Upper lobe of left lung (tissue), 6 donors: ENCODE measurements around the gene AFG1L. TPM values are rescaled to one million over a fixed set of nuclear protein-coding genes. Genes with fewer than 3 reads are reported as not detected.
"Not testable (repeated sequence)": the region's sequence is repeated elsewhere in the genome, so short reads cannot be mapped to it uniquely, and the experiment has no call there.

ENCODE experiments used
- ATAC-seq, 2 donors: fragments of 200-7000 bp; cut with Tn5 transposase; one replicate each; pipeline ENCODE4 v1.9.1; 2022; ENCODE audit warnings: mild to moderate bottlenecking in 2 of 2, moderate library complexity in 2 of 2; ENCODE audit not compliant: low FRiP score in 2 of 2
- DNase-seq, 2 donors: peaks; one replicate each; pipeline ENCODE4 v3.0.0-alpha.2; 2019 to 2020
- H3K27ac ChIP-seq, 4 donors: fragments of 200-600 bp; sonication (generic); one replicate each; pipeline ENCODE4 v1.5.1; 2016 to 2019
- H3K27me3 ChIP-seq, 4 donors: fragments of 200-600 bp; sonication (generic); one replicate each; pipeline ENCODE4 v1.5.1; 2017 to 2019
- H3K36me3 ChIP-seq, 4 donors: fragments of 200-600 bp; sonication (generic); one replicate each; pipeline ENCODE4 v1.5.1; 2016 to 2019
- H3K4me1 ChIP-seq, 4 donors: fragments of 200-600 bp; sonication (generic); one replicate each; pipeline ENCODE4 v1.5.1; 2018 to 2019
- H3K4me3 ChIP-seq, 4 donors: fragments of 200-600 bp; sonication (generic); one replicate each; pipeline ENCODE4 v1.5.1; 2017 to 2019; ENCODE audit warnings: mild to moderate bottlenecking in 2 of 4, moderate library complexity in 1 of 4
- H3K9me3 ChIP-seq, 4 donors: fragments of 200-600 bp; sonication (generic); one replicate each; pipeline ENCODE4 v1.5.1; 2018 to 2019
- EP300 ChIP-seq, 4 donors: sonication (generic); formaldehyde crosslinking; IDR thresholded peaks; one replicate each; pipeline ENCODE4 v1.5.1; 2017; ENCODE audit warnings: antibody characterized with exemption in 4 of 4, control low read depth in 2 of 4
- POLR2A ChIP-seq, 4 donors: fragments of 450-650 bp; IDR thresholded peaks; one replicate each; pipeline ENCODE4 v1.5.1; 2016 to 2017; ENCODE audit warnings: antibody characterized with exemption in 4 of 4, mild to moderate bottlenecking in 2 of 4
- POLR2AphosphoS5 ChIP-seq, 2 donors: sonication (generic); formaldehyde crosslinking; IDR thresholded peaks; one replicate each; pipeline ENCODE4 v1.5.1; 2017; ENCODE audit warnings: antibody characterized with exemption in 2 of 2
- WGBS, 2 donors: methylation state at CpG; one replicate each; pipeline ENCODE4 v1.1.5; 2017 to 2018; 5-methylcytosine and 5-hydroxymethylcytosine counted together
- total RNA-seq, 6 donors: library from RNA; depleted of rRNA in 4 of 6; stranded (reverse); fragments of >200 nt in 4 of 6; gene quantifications; one replicate each; pipeline versions ENCODE4 v1.1.0 to v1.2.1, GENCODE V29; 2016 to 2021
- TF ChIP-seq, protein P1 (sequence below), 6 experiments: fragments of 450-650 bp in 4 of 6; fragments of 200-600 bp in 2 of 6; sonication (generic) in 2 of 6; IDR thresholded peaks; one replicate each; pipeline ENCODE4 v1.5.1; 2016 to 2019; ENCODE audit warnings: antibody characterized with exemption in 6 of 6
- donor health status: DM: no; HTN: no; CAD: no; lungs with moderate emphysema.
- donor health status: DM: no; HTN: yes; CAD: no; lungs with severe emphysema.

The AFG1L gene
- total RNA-seq, 6 donors from 2014 or later: 2.6 to 19.9 (median 7.0) TPM

- Histone ChIP-seq H3K36me3 (no peaks in the 10 kb centered on the region), H3K27me3 (no peaks in the 10 kb centered on the region), H3K4me3 (no peak overlapping the region), H3K9me3 (no peaks in the 10 kb centered on the region), H3K27ac (no peak overlapping the region), H3K4me1 (no peaks in the 10 kb centered on the region)
- DNase-seq: no peak
- WGBS, 2 donors: 94 to 100% methylated on average over 1 of the region's 1 CpG
- no peak for TF ChIP-seq POLR2A (IDR thresholded peaks at IDR 0.05)
- TF ChIP-seq, protein P1, sequence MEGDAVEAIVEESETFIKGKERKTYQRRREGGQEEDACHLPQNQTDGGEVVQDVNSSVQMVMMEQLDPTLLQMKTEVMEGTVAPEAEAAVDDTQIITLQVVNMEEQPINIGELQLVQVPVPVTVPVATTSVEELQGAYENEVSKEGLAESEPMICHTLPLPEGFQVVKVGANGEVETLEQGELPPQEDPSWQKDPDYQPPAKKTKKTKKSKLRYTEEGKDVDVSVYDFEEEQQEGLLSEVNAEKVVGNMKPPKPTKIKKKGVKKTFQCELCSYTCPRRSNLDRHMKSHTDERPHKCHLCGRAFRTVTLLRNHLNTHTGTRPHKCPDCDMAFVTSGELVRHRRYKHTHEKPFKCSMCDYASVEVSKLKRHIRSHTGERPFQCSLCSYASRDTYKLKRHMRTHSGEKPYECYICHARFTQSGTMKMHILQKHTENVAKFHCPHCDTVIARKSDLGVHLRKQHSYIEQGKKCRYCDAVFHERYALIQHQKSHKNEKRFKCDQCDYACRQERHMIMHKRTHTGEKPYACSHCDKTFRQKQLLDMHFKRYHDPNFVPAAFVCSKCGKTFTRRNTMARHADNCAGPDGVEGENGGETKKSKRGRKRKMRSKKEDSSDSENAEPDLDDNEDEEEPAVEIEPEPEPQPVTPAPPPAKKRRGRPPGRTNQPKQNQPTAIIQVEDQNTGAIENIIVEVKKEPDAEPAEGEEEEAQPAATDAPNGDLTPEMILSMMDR (IDR thresholded peaks at IDR 0.05): no peak
- no peak for TF ChIP-seq EP300 (IDR thresholded peaks at IDR 0.05)
- no peak for TF ChIP-seq POLR2AphosphoS5 (IDR thresholded peaks at IDR 0.05)
- ATAC-seq: no peak
These were observed 89.1 kb downstream of the AFG1L start for GRCh38 chr6:108383981-108384380.

- WGBS, 2 donors: 79 to 91% methylated on average over 4 of the region's 4 CpGs
- H3K9me3 ChIP-seq, H3K27ac ChIP-seq, H3K36me3 ChIP-seq, ATAC-seq, H3K4me1 ChIP-seq, H3K4me3 ChIP-seq, DNase-seq, H3K27me3 ChIP-seq: not testable (repeated sequence)
These were observed 94.3 kb downstream of the AFG1L start for GRCh38 chr6:108389190-108389589.

DNA sequence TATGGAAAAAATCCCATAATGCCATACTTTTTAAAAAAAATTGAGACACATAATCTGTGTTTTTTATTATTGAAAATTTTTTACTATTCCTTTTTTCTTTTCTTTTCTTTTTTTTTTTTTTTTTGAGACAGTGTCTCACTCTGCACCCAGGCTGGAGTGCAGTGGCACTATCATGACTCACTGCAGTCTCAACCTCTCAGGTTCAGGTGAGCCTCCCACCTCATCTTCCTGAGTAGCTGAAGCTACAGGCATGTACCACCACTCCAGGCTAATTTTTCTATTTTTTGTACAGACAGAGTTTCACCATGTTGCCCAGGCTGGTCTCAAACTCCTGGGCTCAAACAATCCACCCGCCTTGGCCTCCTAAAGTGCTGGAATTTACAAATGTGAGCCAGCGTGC is 100.4 kb downstream of the AFG1L start:
- TF ChIP-seq, protein P1 (IDR thresholded peaks at IDR 0.05): no peak
- TF ChIP-seq EP300 (IDR thresholded peaks at IDR 0.05) (no peak), POLR2AphosphoS5 (IDR thresholded peaks at IDR 0.05) (no peak), POLR2A (IDR thresholded peaks at IDR 0.05) (no peak)
- Histone ChIP-seq H3K9me3 (no peaks in the 10 kb centered on the region), H3K27me3 (no peaks in the 10 kb centered on the region), H3K27ac (no peak overlapping the region), H3K4me3 (no peak overlapping the region), H3K36me3 (no peaks in the 10 kb centered on the region), H3K4me1 (no peaks in the 10 kb centered on the region)
- 91 to 98% methylated on average over 2 of the region's 2 CpGs for WGBS, 2 donors
- DNase-seq (no peak), ATAC-seq (no peak)

DNA sequence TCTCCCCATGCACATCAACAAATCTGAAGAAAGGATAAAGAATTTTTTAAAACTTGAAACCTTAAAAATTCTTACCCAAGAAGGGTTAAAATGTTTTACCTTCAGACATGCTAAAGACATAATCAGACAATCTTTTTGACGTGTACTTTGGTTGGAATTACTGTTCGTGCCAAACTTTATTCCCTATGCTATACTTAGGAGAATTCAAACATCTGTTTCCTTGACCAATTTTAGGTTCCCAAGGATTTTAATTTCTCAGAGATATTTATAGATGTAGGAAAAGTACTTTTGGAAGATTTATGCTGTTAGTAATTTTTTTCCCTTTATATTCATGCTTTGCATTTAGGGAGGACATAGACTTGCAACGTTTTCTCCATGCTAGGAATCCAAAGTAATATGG is 108.4 kb downstream of the AFG1L start:
- 55 to 62% methylated on average over 3 of the region's 3 CpGs for WGBS, 2 donors
- Histone ChIP-seq H3K4me3 (no peak overlapping the region), H3K36me3 (no peaks in the 10 kb centered on the region), H3K27ac (no peak overlapping the region), H3K4me1 (no peaks in the 10 kb centered on the region), H3K27me3 (no peaks in the 10 kb centered on the region), H3K9me3 (no peaks in the 10 kb centered on the region)
- no peak for ATAC-seq
- no peak for DNase-seq
- no peak for TF ChIP-seq EP300 (IDR thresholded peaks at IDR 0.05)
- no peak for TF ChIP-seq POLR2A (IDR thresholded peaks at IDR 0.05)
- no peak for TF ChIP-seq POLR2AphosphoS5 (IDR thresholded peaks at IDR 0.05)
- TF ChIP-seq, protein P1 (IDR thresholded peaks at IDR 0.05): no peak

GRCh38 chr6:108406943-108407342 is 112.1 kb downstream of the AFG1L start:
- Histone ChIP-seq H3K27ac (no peak overlapping the region), H3K4me1 (no peaks in the 10 kb centered on the region), H3K4me3 (no peak overlapping the region), H3K27me3 (no peaks in the 10 kb centered on the region), H3K36me3 (no peaks in the 10 kb centered on the region), H3K9me3 (no peaks in the 10 kb centered on the region)
- DNase-seq: no peak
- WGBS, 2 donors: 88 to 93% methylated on average over 2 of the region's 2 CpGs
- no peak for ATAC-seq
- TF ChIP-seq POLR2AphosphoS5 (IDR thresholded peaks at IDR 0.05): no peak

DNA sequence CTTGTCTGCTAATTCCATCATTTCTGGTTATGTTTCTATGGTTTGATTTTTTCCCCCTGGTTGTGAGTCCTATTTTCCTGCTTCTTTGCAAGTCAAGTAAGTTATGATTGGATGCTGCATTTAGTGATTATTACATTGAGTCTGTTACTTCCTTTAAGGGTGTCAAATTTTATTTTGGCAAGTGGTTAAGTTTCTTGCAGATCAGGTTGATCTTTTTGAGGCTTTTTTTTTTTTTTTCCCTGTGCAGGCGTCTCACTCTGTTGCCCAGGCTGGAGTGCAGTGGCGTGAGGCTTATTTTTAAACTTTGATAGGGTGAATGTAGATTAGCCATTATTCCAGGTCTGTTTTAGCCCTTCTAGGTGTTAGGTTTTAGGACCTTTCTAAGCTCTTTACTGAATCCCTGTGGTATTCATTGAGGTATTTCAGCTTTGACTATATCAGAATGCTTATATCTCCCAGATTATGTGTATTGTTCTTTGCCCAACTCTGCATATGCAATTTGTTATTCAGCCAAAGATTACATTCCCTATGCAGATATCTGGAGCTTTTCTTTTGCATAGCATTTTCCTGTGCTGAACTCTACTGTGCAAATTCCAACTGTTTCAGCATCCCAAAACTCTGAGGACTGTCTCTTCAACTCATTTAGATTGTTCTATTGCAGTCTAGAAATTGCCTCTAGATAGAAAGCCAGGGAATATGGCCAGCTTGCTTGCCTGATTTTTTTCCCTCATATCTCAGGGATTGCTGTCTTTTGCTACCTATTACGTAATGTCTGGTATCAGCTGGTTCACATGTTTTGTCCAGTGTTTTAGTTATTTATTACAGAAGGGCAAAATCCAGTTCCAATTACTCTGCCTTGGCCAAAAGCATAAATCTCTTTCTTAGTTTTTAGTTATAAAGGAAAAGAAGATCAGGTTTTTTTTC is 113.3 kb downstream of the AFG1L start:
- peak in 1 of 2 donors; percentile 83 for ATAC-seq
- WGBS, 2 donors: 89 to 92% methylated on average over 3 of the region's 3 CpGs
- Histone ChIP-seq H3K9me3 (no peaks in the 10 kb centered on the region), H3K36me3 (no peaks in the 10 kb centered on the region), H3K27ac (no peak overlapping the region), H3K27me3 (no peaks in the 10 kb centered on the region), H3K4me3 (no peak overlapping the region), H3K4me1 (no peaks in the 10 kb centered on the region)
- TF ChIP-seq, protein P1 (IDR thresholded peaks at IDR 0.05): no peak
- no peak for TF ChIP-seq POLR2A (IDR thresholded peaks at IDR 0.05)
- no peak for TF ChIP-seq POLR2AphosphoS5 (IDR thresholded peaks at IDR 0.05)
- TF ChIP-seq EP300 (IDR thresholded peaks at IDR 0.05): no peak
- DNase-seq: no peak
